HL-60 (cell line): ENCODE measurements around the gene TMEM221.

ENCODE experiments used
- DNase-seq, 2 experiments: peaks; one replicate each; pipeline ENCODE4 v3.0.0-alpha.2; 2010 to 2020; ENCODE audit warnings: low read depth in 1 of 2, low spot score in 1 of 2
- H3K27ac ChIP-seq: fragments of 250-450 bp; sonication (Bioruptor Pico); replicated peaks from 2 replicates; pipeline ENCODE4 v1.5.1; 2020; ENCODE audit warnings: mild to moderate bottlenecking, moderate library complexity
- H3K27me3 ChIP-seq: fragments of 250-450 bp; sonication (Bioruptor Pico); 2 replicates; pipeline ENCODE4 v1.5.1; 2021; ENCODE audit warnings: mild to moderate bottlenecking, moderate library complexity; ENCODE audit not compliant: insufficient read depth, poor library complexity, severe bottlenecking
- H3K4me3 ChIP-seq: replicated peaks from 2 replicates; pipeline ENCODE4 v1.5.1; 2011; ENCODE audit warnings: mild to moderate bottlenecking, control low read depth, low read length; ENCODE audit not compliant: insufficient read depth
- CTCF ChIP-seq: IDR thresholded peaks from one replicate; pipeline ENCODE4 v1.5.1; 2011; ENCODE audit warnings: low read length, control low read depth, inconsistent platforms; ENCODE audit not compliant: insufficient read depth
- GABPA ChIP-seq: IDR thresholded peaks from 2 replicates; pipeline ENCODE4 v1.6.1; 2012; ENCODE audit warnings: low read depth
- POLR2AphosphoS5 ChIP-seq: IDR thresholded peaks from 2 replicates; pipeline ENCODE4 v1.6.1; 2012; ENCODE audit warnings: low read depth
- SPI1 ChIP-seq: IDR thresholded peaks from 2 replicates; pipeline ENCODE4 v1.6.1; 2012; ENCODE audit warnings: low read depth, mild to moderate bottlenecking, borderline replicate concordance
- TF ChIP-seq, protein P1 (sequence below): IDR thresholded peaks from 2 replicates; pipeline ENCODE4 v1.6.1; 2012; ENCODE audit warnings: low read depth; ENCODE audit not compliant: insufficient replicate concordance

TMEM221 gene

GRCh38 chr19:17486545-17487240, 38.2 kb upstream of the TMEM221 start:
- no peak overlapping the region for H3K4me3 ChIP-seq
- no peak overlapping the region for H3K27ac ChIP-seq
- DNase-seq: no peak
- TF ChIP-seq POLR2AphosphoS5: no peak
- no peaks in the 10 kb centered on the region for H3K27me3 ChIP-seq

GRCh38 chr19:17484520-17485185, 36.2 kb upstream of the TMEM221 start:
- no peak for DNase-seq
- no peak for TF ChIP-seq SPI1
- TF ChIP-seq, protein P1, sequence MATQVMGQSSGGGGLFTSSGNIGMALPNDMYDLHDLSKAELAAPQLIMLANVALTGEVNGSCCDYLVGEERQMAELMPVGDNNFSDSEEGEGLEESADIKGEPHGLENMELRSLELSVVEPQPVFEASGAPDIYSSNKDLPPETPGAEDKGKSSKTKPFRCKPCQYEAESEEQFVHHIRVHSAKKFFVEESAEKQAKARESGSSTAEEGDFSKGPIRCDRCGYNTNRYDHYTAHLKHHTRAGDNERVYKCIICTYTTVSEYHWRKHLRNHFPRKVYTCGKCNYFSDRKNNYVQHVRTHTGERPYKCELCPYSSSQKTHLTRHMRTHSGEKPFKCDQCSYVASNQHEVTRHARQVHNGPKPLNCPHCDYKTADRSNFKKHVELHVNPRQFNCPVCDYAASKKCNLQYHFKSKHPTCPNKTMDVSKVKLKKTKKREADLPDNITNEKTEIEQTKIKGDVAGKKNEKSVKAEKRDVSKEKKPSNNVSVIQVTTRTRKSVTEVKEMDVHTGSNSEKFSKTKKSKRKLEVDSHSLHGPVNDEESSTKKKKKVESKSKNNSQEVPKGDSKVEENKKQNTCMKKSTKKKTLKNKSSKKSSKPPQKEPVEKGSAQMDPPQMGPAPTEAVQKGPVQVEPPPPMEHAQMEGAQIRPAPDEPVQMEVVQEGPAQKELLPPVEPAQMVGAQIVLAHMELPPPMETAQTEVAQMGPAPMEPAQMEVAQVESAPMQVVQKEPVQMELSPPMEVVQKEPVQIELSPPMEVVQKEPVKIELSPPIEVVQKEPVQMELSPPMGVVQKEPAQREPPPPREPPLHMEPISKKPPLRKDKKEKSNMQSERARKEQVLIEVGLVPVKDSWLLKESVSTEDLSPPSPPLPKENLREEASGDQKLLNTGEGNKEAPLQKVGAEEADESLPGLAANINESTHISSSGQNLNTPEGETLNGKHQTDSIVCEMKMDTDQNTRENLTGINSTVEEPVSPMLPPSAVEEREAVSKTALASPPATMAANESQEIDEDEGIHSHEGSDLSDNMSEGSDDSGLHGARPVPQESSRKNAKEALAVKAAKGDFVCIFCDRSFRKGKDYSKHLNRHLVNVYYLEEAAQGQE: no peak
- Histone ChIP-seq H3K4me3 (no peak overlapping the region), H3K27me3 (no peaks in the 10 kb centered on the region), H3K27ac (no peak overlapping the region)

DNA sequence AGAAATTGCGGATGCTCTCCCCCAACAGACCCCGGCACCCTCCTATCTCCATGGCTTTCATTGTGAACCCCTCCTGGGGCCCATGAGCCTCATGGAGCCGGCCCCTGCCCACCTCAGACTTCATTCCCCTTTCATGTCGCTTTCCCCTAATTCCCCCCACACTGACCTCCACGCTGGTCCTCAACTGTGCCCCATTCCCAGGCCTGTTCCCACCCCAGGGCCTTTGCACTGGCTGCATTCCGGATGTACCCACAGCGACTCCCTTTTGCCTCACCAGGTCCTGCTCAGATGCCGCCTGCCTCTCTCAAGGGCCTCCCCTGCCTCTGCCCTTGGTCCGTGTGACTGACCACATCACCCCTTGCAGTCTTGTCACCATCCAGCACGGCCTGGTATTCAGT, 35.1 kb upstream of the TMEM221 start:
- Histone ChIP-seq H3K4me3 (no peak overlapping the region), H3K27me3 (no peaks in the 10 kb centered on the region), H3K27ac (no peak overlapping the region)
- DNase-seq: no peak
- no peak for TF ChIP-seq SPI1
- TF ChIP-seq, protein P1: no peak
- no peak for TF ChIP-seq POLR2AphosphoS5
- no peak for TF ChIP-seq CTCF
- no peak for TF ChIP-seq GABPA

GRCh38 chr19:17482877-17483604, 34.6 kb upstream of the TMEM221 start:
- no peak for DNase-seq
- no peaks in the 10 kb centered on the region for H3K27me3 ChIP-seq
- H3K4me3 ChIP-seq: no peak overlapping the region
- TF ChIP-seq, protein P1: no peak
- TF ChIP-seq GABPA: no peak
- TF ChIP-seq SPI1: no peak
- TF ChIP-seq POLR2AphosphoS5: no peak
- TF ChIP-seq CTCF: no peak
- no peak overlapping the region for H3K27ac ChIP-seq
